Regular cardiac myocyte (primary cell): ENCODE results near the gene HAVCR1. TPM values are rescaled to one million over a fixed set of nuclear protein-coding genes. Genes with fewer than 3 reads are reported as not detected.

Source experiments
- total RNA-seq: library from RNA; depleted of rRNA; stranded (reverse); fragments of >200 nt; gene quantifications from 2 replicates; pipeline ENCODE4 v1.2.3, GENCODE V29; 2014

Gene HAVCR1
- 0.38 and 0.56 TPM in 2 replicates for total RNA-seq

GRCh38 chr5:157059093-157059539, at the start of gene HAVCR1:
Gene HAVCR1 (minus strand): TSS chr5:157059116. CDS start chr5:157057943, 1,173 bp downstream.

Other genes starting within 250 kb of the HAVCR1 start
- gene PPP1R2B, start 208.8 kb downstream of the HAVCR1 start, total RNA-seq: 0.19 and 0.28 TPM in 2 replicates
- gene TIMD4, start 95.9 kb downstream of the HAVCR1 start, total RNA-seq: not detected in 2 replicates
- under 0.01 and 0.56 TPM in 2 replicates for gene HAVCR2, start 49.9 kb upstream of the HAVCR1 start, total RNA-seq
- gene MED7, start 83.7 kb upstream of the HAVCR1 start, total RNA-seq: 9.9 and 10.7 TPM in 2 replicates
- gene GARIN3, start 107.1 kb upstream of the HAVCR1 start, total RNA-seq: not detected in 2 replicates
- gene ITK, start 121.7 kb upstream of the HAVCR1 start, total RNA-seq: under 0.01 TPM in 1 of 2 replicates, not detected in the other
- gene CYFIP2, start 207.0 kb upstream of the HAVCR1 start, total RNA-seq: 14.2 and 25.9 TPM in 2 replicates